ENCODE measurements around the gene MYLK. TPM values are rescaled to one million over a fixed set of nuclear protein-coding genes. Genes with fewer than 3 reads are reported as not detected.
"Not testable (repeated sequence)": the region's sequence is repeated elsewhere in the genome, so short reads cannot be mapped to it uniquely, and the experiment has no call there.

MYLK gene
- total and polyA plus RNA-seq, 8 donors: 35.1 to 916 (median 340) TPM

- peaks cover 0 to 12% (median 7%) of the 10 kb centered on the region in 4 donors for H3K9me3 ChIP-seq
- no peak overlapping the region for H3K27ac ChIP-seq
- no peak overlapping the region for H3K4me3 ChIP-seq
- no peaks in the 10 kb centered on the region for H3K4me1 ChIP-seq
- 81 to 94% (median 88%) methylated on average over 1 of the region's 1 CpG for WGBS, 5 donors
- intact Hi-C loops (cut with DNase I; ENCODE audit: low total_unique reads): no loop called here
- no peak for DNase-seq
- TF ChIP-seq POLR2AphosphoS5 (IDR thresholded peaks at IDR 0.05) (no peak), CTCF (IDR thresholded peaks at IDR 0.05) (no peak), POLR2A (IDR thresholded peaks at IDR 0.05) (no peak), EP300 (IDR thresholded peaks at IDR 0.05) (no peak)
- H3K27me3 ChIP-seq: no peaks in the 10 kb centered on the region
- H3K36me3 ChIP-seq: no peaks in the 10 kb centered on the region
Observed at GRCh38 chr3:123893012-123893411, 8.9 kb upstream of the MYLK start.

DNA sequence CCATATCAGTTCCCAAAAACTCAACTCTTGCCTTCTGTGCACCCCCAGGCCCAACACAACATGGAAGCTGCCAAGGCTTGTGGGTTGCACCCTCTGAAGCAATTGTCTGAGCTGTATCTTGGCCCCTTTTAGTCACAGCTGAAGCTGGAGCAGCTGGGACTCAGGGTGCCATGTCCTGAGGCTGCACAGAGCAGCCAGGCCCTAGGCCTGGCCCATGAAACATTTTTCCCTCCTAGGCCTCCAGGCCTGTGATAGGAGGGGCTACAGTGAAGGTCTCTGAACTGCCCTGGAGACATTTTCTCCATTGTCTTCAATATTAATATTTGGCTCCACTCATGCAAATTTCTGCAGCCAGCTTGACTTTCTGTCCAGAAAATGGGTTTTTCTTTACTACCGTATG, 8.1 kb upstream of the MYLK start:
- 0 to 43% (median 0%) methylated on average over 1 of the region's 1 CpG for WGBS, 5 donors
- intact Hi-C loops (cut with DNase I; ENCODE audit: low total_unique reads): no loop called here
- Histone ChIP-seq H3K36me3 (no peaks in the 10 kb centered on the region), H3K4me3 (no peak overlapping the region), H3K9me3 (peaks cover 0 to 12% (median 7%) of the 10 kb centered on the region in 4 donors), H3K4me1 (no peaks in the 10 kb centered on the region), H3K27me3 (no peaks in the 10 kb centered on the region), H3K27ac (no peak overlapping the region)
- no peak for DNase-seq
- no peak for TF ChIP-seq CTCF (IDR thresholded peaks at IDR 0.05)
- no peak for TF ChIP-seq EP300 (IDR thresholded peaks at IDR 0.05)
- no peak for TF ChIP-seq POLR2AphosphoS5 (IDR thresholded peaks at IDR 0.05)
- no peak for TF ChIP-seq POLR2A (IDR thresholded peaks at IDR 0.05)

DNA sequence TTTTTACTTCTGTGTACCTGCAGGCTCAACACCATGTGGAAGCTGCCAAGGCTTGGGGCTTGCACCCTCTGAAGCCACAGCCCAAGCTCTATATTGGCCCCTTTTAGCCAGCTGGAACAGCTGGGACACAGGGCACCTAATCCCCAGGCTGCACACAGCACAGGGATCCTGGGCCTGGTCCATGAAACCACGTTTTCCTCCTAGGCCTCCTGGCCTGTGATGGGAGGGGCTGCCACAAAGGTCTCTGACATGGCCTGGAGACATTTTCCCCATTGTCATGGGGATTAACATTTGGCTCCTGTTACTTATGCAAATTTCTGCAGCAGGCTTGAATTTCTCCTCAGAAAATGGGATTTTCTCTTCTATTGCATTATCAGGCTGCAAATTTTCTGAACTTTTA, 6.9 kb upstream of the MYLK start:
- H3K4me1 ChIP-seq; H3K27me3 ChIP-seq; H3K36me3 ChIP-seq; intact Hi-C loops (cut with DNase I; ENCODE audit: low total_unique reads); H3K4me3 ChIP-seq; DNase-seq; H3K27ac ChIP-seq: not testable (repeated sequence)
- 20 to 71% (median 47%) methylated on average over 1 of the region's 1 CpG for WGBS, 5 donors
- H3K9me3 ChIP-seq: peaks cover 0 to 12% (median 7%) of the 10 kb centered on the region in 4 donors

GRCh38 chr3:123890162-123890561, 6.0 kb upstream of the MYLK start:
- H3K4me3 ChIP-seq; H3K27me3 ChIP-seq; H3K4me1 ChIP-seq; DNase-seq; H3K36me3 ChIP-seq; intact Hi-C loops (cut with DNase I; ENCODE audit: low total_unique reads); H3K27ac ChIP-seq: not testable (repeated sequence)
- H3K9me3 ChIP-seq: peaks cover 0 to 12% (median 7%) of the 10 kb centered on the region in 4 donors
- WGBS, 5 donors: 87 to 96% (median 94%) methylated on average over 3 of the region's 3 CpGs

- Histone ChIP-seq H3K4me1 (peaks cover 7 to 17% (median 16%) of the 10 kb centered on the region in 4 donors), H3K9me3 (no peaks in the 10 kb centered on the region), H3K36me3 (no peaks in the 10 kb centered on the region), H3K27ac (no peak overlapping the region), H3K27me3 (peaks cover 0 to 36% (median 8%) of the 10 kb centered on the region in 3 donors), H3K4me3 (no peak overlapping the region)
- TF ChIP-seq POLR2AphosphoS5 (IDR thresholded peaks at IDR 0.05): no peak
- no peak for TF ChIP-seq EP300 (IDR thresholded peaks at IDR 0.05)
- TF ChIP-seq CTCF (IDR thresholded peaks at IDR 0.05): no peak
- DNase-seq: no peak
- intact Hi-C loops (cut with DNase I; ENCODE audit: low total_unique reads): no loop called here
Observed at GRCh38 chr3:123884993-123885392, 861 bp upstream of the MYLK start.

All from stomach (tissue), 9 donors.